B cell (primary cell): Measurements from ENCODE around the gene DRD3. TPM values are rescaled to one million over a fixed set of nuclear protein-coding genes. Genes with fewer than 3 reads are reported as not detected.

Experiments
- ATAC-seq: fragments of 200-7000 bp; cut with Tn5 transposase; one replicate; pipeline ENCODE4 v1.10.0; 2021; ENCODE audit warnings: low read depth, mild to moderate bottlenecking, moderate number of reproducible peaks, moderate library complexity
- CTCF ChIA-PET: fragments of 350-600 bp; sonication (Branson Sonifier 250); formaldehyde crosslinking; loops from one replicate; lab custom pipeline; 2021; ENCODE audit warnings: antibody characterized with exemption, inconsistent platforms; lab: Charles Lee
- POLR2A ChIA-PET: fragments of 350-600 bp; sonication (Branson Sonifier 250); formaldehyde crosslinking; loops from one replicate; lab custom pipeline; 2021; ENCODE audit warnings: antibody characterized with exemption; lab: Charles Lee
- DNase-seq: peaks from one replicate; pipeline ENCODE4 v3.0.0; 2013
- H2AFZ ChIP-seq: 2 replicates; pipeline ENCODE4 v1.6.1; 2012; ENCODE audit warnings: mild to moderate bottlenecking, low read depth, low read length; ENCODE audit not compliant: insufficient read depth, poor library complexity, severe bottlenecking
- H3K27ac ChIP-seq, 2 donors: 1 replicate in 1 of 2; 2 replicates in 1 of 2; pipeline ENCODE4 v1.5.1; 2012 to 2013; ENCODE audit warnings: low read length in 2 of 2, mild to moderate bottlenecking in 2 of 2, moderate library complexity in 1 of 2
- H3K27me3 ChIP-seq, 4 experiments: fragments of 200-600 bp in 1 of 4; sonication (generic) in 1 of 4; replicated peaks in 1 of 4; 1 replicate in 2 of 4; 2 replicates in 2 of 4; pipeline versions ENCODE4 v1.6.1 to v1.7.0; 2013 to 2016; ENCODE audit warnings: low read length in 3 of 4, mild to moderate bottlenecking in 2 of 4, mixed read lengths in 1 of 4, moderate library complexity in 1 of 4; ENCODE audit not compliant: insufficient read depth in 4 of 4, control insufficient read depth in 3 of 4; ENCODE audit errors: control extremely low read depth in 1 of 4
- H3K36me3 ChIP-seq, 2 experiments: replicated peaks in 1 of 2; 1 replicate in 1 of 2; 2 replicates in 1 of 2; pipeline versions ENCODE4 v1.6.1 to v1.7.1; 2013; ENCODE audit warnings: low read length in 1 of 2; ENCODE audit not compliant: insufficient read depth in 2 of 2, control insufficient read depth in 1 of 2; ENCODE audit errors: control extremely low read depth in 1 of 2, extremely low read depth in 1 of 2
- H3K4me1 ChIP-seq, 2 donors: fragments of 200-600 bp in 1 of 2; sonication (generic) in 1 of 2; 1 replicate in 1 of 2; 2 replicates in 1 of 2; pipeline versions ENCODE4 v1.5.1 to v1.6.1; 2013 to 2017; ENCODE audit warnings: low read length in 2 of 2; ENCODE audit not compliant: control insufficient read depth in 2 of 2, insufficient read depth in 2 of 2
- H3K4me2 ChIP-seq: replicated peaks from 2 replicates; pipeline ENCODE3; 2012; ENCODE audit warnings: mild to moderate bottlenecking, low read depth, low read length; ENCODE audit not compliant: poor library complexity, severe bottlenecking
- H3K4me3 ChIP-seq, 5 experiments: fragments of 200-600 bp in 1 of 5; sonication (generic) in 1 of 5; 1 replicate in 3 of 5; 2 replicates in 2 of 5; pipeline versions ENCODE4 v1.5.1 to v1.7.0; 2011 to 2016; ENCODE audit warnings: low read length in 4 of 5, mild to moderate bottlenecking in 4 of 5, low read depth in 2 of 5, control low read depth in 1 of 5, moderate library complexity in 1 of 5; ENCODE audit not compliant: insufficient read depth in 1 of 5; ENCODE audit errors: control extremely low read depth in 1 of 5, extremely low read depth in 1 of 5
- H3K79me2 ChIP-seq: fragments of 200-600 bp; sonication (generic); one replicate; pipeline ENCODE4 v1.6.0; 2016; ENCODE audit warnings: low read length; ENCODE audit not compliant: control insufficient read depth, insufficient read depth
- H3K9ac ChIP-seq: fragments of 200-600 bp; sonication (generic); 2 replicates; pipeline ENCODE4 v1.6.1; 2017; ENCODE audit warnings: mild to moderate bottlenecking, low read length, moderate library complexity
- H3K9me3 ChIP-seq, 3 donors: one replicate each; pipeline versions ENCODE4 v1.6.1 to v1.7.1; 2013; ENCODE audit warnings: low read length in 2 of 3; ENCODE audit not compliant: control insufficient read depth in 2 of 3, insufficient read depth in 1 of 3; ENCODE audit errors: control extremely low read depth in 1 of 3
- H4K20me1 ChIP-seq: 2 replicates; pipeline ENCODE4 v1.6.0; 2012; ENCODE audit warnings: mild to moderate bottlenecking, low read length; ENCODE audit not compliant: insufficient read depth, control insufficient read depth, poor library complexity, severe bottlenecking
- H3K27ac Mint-ChIP-seq: one replicate; pipeline ENCODE4 v1.8.0; 2021; ENCODE audit warnings: mixed read lengths
- H3K27me3 Mint-ChIP-seq: one replicate; pipeline ENCODE4 v1.8.0; 2021; ENCODE audit warnings: mixed read lengths
- H3K4me1 Mint-ChIP-seq: one replicate; pipeline ENCODE4 v1.8.0; 2021; ENCODE audit warnings: mixed read lengths
- H3K4me3 Mint-ChIP-seq: one replicate; pipeline ENCODE4 v1.8.0; 2021; ENCODE audit warnings: mixed read lengths
- H3K9me3 Mint-ChIP-seq: one replicate; pipeline ENCODE4 v1.8.0; 2022; ENCODE audit warnings: mixed read lengths; ENCODE audit not compliant: insufficient read depth
- CTCF ChIP-seq: fragments of 200-600 bp; IDR thresholded peaks from one replicate; pipeline ENCODE4 v1.8.0; 2022; ENCODE audit warnings: antibody characterized with exemption, mild to moderate bottlenecking
- EZH2 ChIP-seq: IDR thresholded peaks from 2 replicates; pipeline ENCODE4 v1.6.1; 2012; ENCODE audit warnings: borderline replicate concordance, low read depth, mild to moderate bottlenecking, moderate library complexity, low read length; ENCODE audit not compliant: insufficient read depth, poor library complexity, severe bottlenecking
- WGBS: methylation state at CpG from one replicate; pipeline ENCODE4 v1.1.5; 2013; ENCODE audit warnings: missing lambda C conversion rate; ENCODE audit not compliant: insufficient coverage; 5-methylcytosine and 5-hydroxymethylcytosine counted together
- intact Hi-C: fragments of 100-400 bp; cut with micrococcal nuclease; formaldehyde crosslinking; loops from one replicate; pipeline ENCODE4 v1.10.0; 2022
- polyA plus RNA-seq: library from polyadenylated mRNA; depleted of rRNA; stranded (reverse); fragments of >200 nt; gene quantifications from 2 replicates; pipeline ENCODE4 v1.2.3, GENCODE V29; 2012
- total RNA-seq, 2 donors: library from RNA; stranded (reverse); fragments of 120-200 nt in 1 of 2; gene quantifications; 1 replicate in 1 of 2; 2 replicates in 1 of 2; pipeline versions ENCODE4 v1.2.3 to v1.2.4, GENCODE V29; 2013 to 2022

DRD3 gene
- total and polyA plus RNA-seq, 2 donors (not counting 1 experiment from before 2014, with no cell fraction given), result not detected

- DNase-seq (no peak), ATAC-seq (no peak)
- Histone ChIP-seq H3K79me2 (no peaks in the 10 kb centered on the region), H2AFZ (no peak overlapping the region), H3K27ac (no peak overlapping the region), H3K4me2 (no peak overlapping the region), H3K9me3 (no peaks in the 10 kb centered on the region), H3K27me3 (no peaks in the 10 kb centered on the region), H3K36me3 (peaks cover 11 to 88% of the 10 kb centered on the region in 2 experiments), H3K4me3 (no peak overlapping the region), H3K9ac (no peak overlapping the region), H3K4me1 (no peaks in the 10 kb centered on the region), H4K20me1 (no peaks in the 10 kb centered on the region)
- intact Hi-C loops, result no loop called here
- H3K4me3 Mint-ChIP-seq, result no peak overlapping the region
- CTCF ChIA-PET, result no interaction called here
- POLR2A ChIA-PET, result interaction anchor here (0.7 kb wide), 1 partner anchor 72 kb away, joined by 3 read pairs; no protein-coding TSS in a partner anchor
- no peaks in the 10 kb centered on the region for H3K4me1 Mint-ChIP-seq
- no peaks in the 10 kb centered on the region for H3K27me3 Mint-ChIP-seq
- H3K9me3 Mint-ChIP-seq, result no peaks in the 10 kb centered on the region
- TF ChIP-seq CTCF (no peak), EZH2 (no peak)
- H3K27ac Mint-ChIP-seq, result no peak overlapping the region
Observed at GRCh38 chr3:114080201-114080600, 98.7 kb downstream of the DRD3 start.

DNA sequence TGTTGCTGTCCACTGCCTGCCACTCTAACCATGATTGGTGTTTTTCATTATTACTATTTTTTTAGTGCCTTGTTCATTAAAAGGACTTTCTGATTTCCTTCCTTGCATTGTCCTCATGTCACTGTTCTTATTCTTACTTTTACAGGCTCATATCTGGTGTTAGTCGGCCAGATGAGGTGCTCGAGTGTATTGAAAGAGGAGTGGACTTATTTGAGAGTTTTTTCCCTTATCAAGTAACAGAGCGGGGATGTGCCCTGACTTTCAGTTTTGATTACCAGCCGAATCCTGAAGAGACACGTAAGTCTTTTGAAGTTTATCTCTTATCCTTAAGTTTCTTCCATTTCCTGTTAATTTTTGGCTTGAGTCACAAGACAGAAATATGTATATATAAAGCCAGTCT is 99.1 kb downstream of the DRD3 start:
- no peaks in the 10 kb centered on the region for H4K20me1 ChIP-seq
- H3K9ac ChIP-seq, result no peak overlapping the region
- H3K4me1 ChIP-seq, result no peaks in the 10 kb centered on the region
- TF ChIP-seq EZH2, result no peak
- TF ChIP-seq CTCF, result no peak
- DNase-seq, result no peak
- peaks cover 11 to 90% of the 10 kb centered on the region in 2 experiments for H3K36me3 ChIP-seq
- H3K4me3 Mint-ChIP-seq, result no peak overlapping the region
- no peak for ATAC-seq
- H3K27me3 ChIP-seq, result no peaks in the 10 kb centered on the region
- no peaks in the 10 kb centered on the region for H3K9me3 Mint-ChIP-seq
- CTCF ChIA-PET, result no interaction called here
- no peak overlapping the region for H3K27ac Mint-ChIP-seq
- POLR2A ChIA-PET, result no interaction called here
- no peaks in the 10 kb centered on the region for H3K79me2 ChIP-seq
- no peak overlapping the region for H3K4me3 ChIP-seq
- H3K4me2 ChIP-seq, result no peak overlapping the region
- no peaks in the 10 kb centered on the region for H3K4me1 Mint-ChIP-seq
- H3K9me3 ChIP-seq, result no peaks in the 10 kb centered on the region
- no peaks in the 10 kb centered on the region for H3K27me3 Mint-ChIP-seq
- no peak overlapping the region for H2AFZ ChIP-seq
- WGBS, result no CpG with 5 or more reads among the region's 5 CpGs
- H3K27ac ChIP-seq, result no peak overlapping the region
- intact Hi-C loops, result no loop called here
